ENCODE data around the gene LARGE2. TPM values are rescaled to one million over a fixed set of nuclear protein-coding genes. Genes with fewer than 3 reads are reported as not detected.
"Not testable (repeated sequence)": the region's sequence is repeated elsewhere in the genome, so short reads cannot be mapped to it uniquely, and the experiment has no call there.

The LARGE2 gene
- polyA plus RNA-seq, 3 donors from 2014 or later: 0.96 TPM; not detected in 2

DNA sequence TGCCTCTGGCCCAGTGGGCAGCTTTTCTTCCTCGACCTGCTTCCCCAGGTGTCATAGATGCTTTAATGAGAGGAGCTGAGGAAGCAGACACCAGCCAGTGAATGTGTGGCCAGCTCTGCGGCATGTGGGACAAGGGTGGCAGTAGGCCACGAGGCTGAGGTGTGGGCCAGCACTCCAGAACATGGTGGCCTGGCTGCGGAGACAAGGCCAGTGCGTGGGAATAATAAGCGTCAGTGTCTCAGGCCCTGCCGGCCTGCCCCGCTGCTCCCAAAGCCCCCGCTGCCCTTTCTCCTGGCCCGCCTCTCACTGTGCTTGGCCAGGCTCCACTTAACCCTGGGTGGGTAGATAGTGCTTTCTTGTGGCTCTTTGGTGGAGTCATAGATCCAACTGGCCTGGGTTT is 34.9 kb upstream of the LARGE2 start:
- no peak for DNase-seq
- Mint-ChIP-seq H3K9me3 (no peaks in the 10 kb centered on the region), H3K27ac (no peak overlapping the region), H3K27me3 (ENCODE audit: low read depth in 3 of 3) (peaks cover 0 to 12% (median 9%) of the 10 kb centered on the region in 3 donors), H3K36me3 (peaks cover 0 to 5% (median 3%) of the 10 kb centered on the region in 3 donors), H3K4me1 (peaks cover 9 to 13% of the 10 kb centered on the region in 2 donors), H3K4me3 (peak overlapping the region in 2 of 5 donors; percentile 15 to 27)

DNA sequence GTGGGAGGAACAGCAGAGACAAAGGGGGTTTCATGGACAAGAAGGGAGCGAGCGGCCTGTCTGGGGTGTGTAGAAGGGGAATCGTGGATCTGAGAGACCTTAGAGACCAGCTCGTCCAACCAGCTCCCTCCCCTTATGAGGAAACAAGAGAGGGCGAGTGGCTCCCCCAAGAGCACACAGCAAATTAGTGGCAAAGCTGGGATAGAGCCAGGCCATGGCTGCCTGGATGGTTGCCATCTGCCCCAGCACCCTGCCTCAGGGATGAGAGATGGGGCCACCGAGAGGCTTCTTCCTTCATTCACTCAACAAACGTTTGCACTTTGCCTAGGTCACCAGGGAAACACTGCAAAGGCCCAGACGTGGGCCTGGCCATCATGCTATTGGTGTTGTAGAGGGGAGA is 32.9 kb upstream of the LARGE2 start:
- Mint-ChIP-seq H3K27ac (no peak overlapping the region), H3K27me3 (ENCODE audit: low read depth in 3 of 3) (peaks cover 0 to 9% (median 8%) of the 10 kb centered on the region in 3 donors), H3K9me3 (peaks cover 0 to 2% (median 0%) of the 10 kb centered on the region in 6 donors), H3K4me3 (no peak overlapping the region), H3K36me3 (peaks cover 0 to 5% (median 0%) of the 10 kb centered on the region in 3 donors), H3K4me1 (peaks cover 7 to 9% of the 10 kb centered on the region in 2 donors)
- DNase-seq: no peak

DNA sequence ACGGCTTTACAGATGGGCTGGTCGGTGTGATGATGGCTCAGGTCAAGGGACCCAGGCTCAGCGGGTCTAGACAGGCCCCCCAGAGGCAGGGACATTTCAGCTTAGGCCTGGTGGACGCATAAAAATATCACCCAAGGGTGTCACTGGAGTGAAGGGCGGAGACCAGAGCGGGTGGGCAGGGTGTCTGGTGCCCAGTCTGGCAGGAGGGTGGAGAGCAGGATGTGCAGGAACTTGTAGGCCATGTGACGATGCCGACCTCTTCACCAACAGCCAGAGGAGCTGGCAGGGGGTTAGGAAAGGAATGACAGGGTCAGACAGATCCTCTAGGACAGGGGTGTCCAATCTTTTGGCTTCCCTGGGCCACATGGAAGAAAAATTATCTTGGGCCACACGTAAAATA is 32.5 kb upstream of the LARGE2 start:
- Mint-ChIP-seq H3K27me3 (ENCODE audit: low read depth in 3 of 3) (peaks cover 2 to 9% (median 7%) of the 10 kb centered on the region in 3 donors), H3K4me1 (peaks cover 4 to 5% of the 10 kb centered on the region in 2 donors), H3K9me3 (peaks cover 0 to 2% (median 0%) of the 10 kb centered on the region in 6 donors), H3K27ac (no peak overlapping the region), H3K36me3 (peaks cover 0 to 5% (median 0%) of the 10 kb centered on the region in 3 donors), H3K4me3 (no peak overlapping the region)
- no peak for DNase-seq

DNA sequence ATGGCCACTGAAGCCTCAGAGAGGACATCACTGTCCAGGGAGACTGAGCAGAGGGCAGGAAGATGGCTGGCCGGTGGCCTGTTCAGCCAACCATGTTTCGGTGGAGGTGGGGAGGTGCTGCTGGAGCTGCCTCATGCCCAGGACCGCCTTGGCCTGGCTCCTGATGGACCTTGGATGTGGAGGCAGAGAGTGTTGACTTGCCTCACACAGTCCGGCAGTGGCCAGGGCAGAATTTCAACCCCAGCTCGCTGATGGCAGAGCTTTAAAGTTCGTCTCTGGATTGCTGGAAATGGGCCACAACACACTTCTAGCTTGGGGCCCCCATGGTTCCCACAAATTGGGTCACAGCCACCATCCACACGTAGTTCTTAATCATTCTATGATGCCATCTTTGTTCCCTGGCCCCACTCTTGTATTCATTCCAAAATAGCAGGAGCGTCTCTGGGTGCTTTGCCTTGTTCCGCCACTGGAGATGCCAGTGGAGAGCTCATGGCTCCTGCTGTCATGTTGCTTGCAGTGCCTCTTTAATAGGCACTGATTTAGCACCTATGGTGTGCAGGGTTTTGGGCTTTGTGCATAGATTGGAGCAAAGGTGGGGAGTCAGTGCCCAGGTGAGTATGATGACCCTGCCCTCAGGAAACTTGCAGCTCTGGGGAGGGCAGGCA is 31.4 kb upstream of the LARGE2 start:
- H3K27me3 Mint-ChIP-seq (ENCODE audit: low read depth in 3 of 3): peaks cover 5 to 6% (median 6%) of the 10 kb centered on the region in 3 donors
- peaks cover 0 to 5% (median 0%) of the 10 kb centered on the region in 3 donors for H3K36me3 Mint-ChIP-seq
- no peaks in the 10 kb centered on the region for H3K4me1 Mint-ChIP-seq
- no peak overlapping the region for H3K27ac Mint-ChIP-seq
- no peak for DNase-seq
- H3K4me3 Mint-ChIP-seq: no peak overlapping the region
- peaks cover 0 to 2% (median 0%) of the 10 kb centered on the region in 6 donors for H3K9me3 Mint-ChIP-seq

DNA sequence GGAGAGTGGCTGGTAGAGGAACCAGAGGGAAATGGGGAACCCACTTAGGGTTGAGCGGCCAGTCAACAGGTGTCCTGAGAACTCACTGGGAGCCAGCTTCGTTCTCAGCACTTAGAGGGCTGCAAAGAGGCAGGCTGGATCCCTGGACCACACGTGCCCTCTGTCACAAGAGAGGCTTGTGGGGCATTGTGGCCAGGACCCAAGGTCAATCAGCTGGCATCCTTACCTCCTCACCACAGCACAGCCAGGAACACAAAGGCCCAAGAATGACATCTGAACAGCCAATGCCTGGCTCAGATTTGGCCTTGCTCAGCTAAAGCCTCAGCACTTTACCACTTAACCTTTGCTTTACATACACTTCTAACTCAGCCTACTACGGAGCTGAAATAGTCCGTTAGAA is 29.6 kb upstream of the LARGE2 start:
- H3K4me3 Mint-ChIP-seq: no peak overlapping the region
- peaks cover 0 to 2% (median 0%) of the 10 kb centered on the region in 6 donors for H3K9me3 Mint-ChIP-seq
- H3K4me1 Mint-ChIP-seq: no peaks in the 10 kb centered on the region
- H3K36me3 Mint-ChIP-seq: peaks cover 0 to 5% (median 0%) of the 10 kb centered on the region in 3 donors
- no peak overlapping the region for H3K27ac Mint-ChIP-seq
- peaks cover 5 to 8% (median 8%) of the 10 kb centered on the region in 3 donors for H3K27me3 Mint-ChIP-seq (ENCODE audit: low read depth in 3 of 3)
- no peak for DNase-seq

DNA sequence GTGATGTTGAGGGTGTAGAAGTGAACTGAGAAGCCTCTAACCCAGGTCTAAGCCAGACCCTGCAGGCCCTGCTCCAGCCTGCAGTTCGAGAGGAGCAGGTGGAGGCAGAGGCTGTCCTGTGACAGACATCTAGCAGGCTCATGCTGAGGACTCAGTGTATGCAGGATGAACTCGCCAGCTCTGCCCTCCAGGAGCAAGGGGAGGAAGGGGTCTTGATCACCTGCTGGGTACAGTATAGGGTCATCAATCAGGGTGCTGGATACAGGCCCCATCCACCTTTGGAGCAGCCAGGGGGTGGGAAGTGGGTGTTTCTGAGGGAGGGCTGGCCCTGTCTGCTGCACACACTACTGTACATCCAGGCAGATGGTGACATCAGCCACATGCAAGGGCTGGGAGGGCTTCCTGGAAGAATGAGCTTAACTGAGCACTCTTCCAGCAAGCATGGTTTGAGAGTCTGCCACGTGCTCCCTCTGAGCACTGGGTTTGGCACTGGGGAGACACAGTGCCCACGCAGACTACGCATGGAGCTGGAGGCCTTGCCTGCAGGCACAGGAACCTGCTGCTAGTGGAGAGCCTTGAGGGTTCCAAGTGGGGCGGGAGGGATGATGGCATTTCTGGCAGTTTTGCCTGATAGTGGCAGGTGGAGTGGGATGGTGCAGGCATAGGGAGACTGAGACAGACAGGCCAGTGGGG is 27.8 kb upstream of the LARGE2 start:
- DNase-seq: no peak
- Mint-ChIP-seq H3K27ac (no peak overlapping the region), H3K27me3 (ENCODE audit: low read depth in 3 of 3) (peaks cover 5 to 12% (median 6%) of the 10 kb centered on the region in 3 donors)

DNA sequence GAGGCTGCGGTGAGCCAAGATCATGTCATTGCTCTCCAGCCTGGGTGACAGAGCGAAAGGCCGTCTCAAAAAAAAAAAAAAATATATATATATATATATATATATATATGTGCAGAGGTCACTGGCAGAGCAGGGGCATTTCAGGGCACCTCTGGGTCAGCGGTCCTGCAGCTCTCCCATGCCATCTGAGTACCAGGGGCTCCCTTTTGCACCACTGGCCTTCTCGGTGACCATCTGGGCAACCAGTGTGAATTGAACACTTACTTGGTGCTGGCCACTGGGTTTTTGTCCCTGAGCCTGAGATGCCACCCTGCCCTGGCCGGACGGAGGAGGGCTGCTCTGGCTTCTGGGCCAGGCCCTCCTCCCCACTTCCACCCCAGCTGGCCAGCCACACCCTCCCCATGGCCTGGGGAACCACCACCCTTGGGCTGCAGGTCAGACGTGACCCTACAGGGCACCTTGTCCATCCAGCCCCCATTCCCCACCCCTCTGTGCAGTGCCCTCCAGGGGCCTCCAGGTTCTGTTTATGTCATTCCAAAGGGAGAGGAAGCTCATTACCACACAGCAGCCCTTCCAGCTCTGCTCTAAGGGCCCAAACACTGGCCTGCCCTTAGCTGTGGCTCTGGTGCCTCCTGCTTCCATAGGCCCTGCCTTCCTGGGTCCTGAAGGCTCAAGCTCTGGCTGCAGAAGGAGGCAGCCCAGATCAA is 26.8 kb upstream of the LARGE2 start:
- DNase-seq: no peak
- Mint-ChIP-seq H3K4me1 (peaks cover 0 to 4% of the 10 kb centered on the region in 2 donors), H3K27me3 (ENCODE audit: low read depth in 3 of 3) (peaks cover 5 to 15% (median 7%) of the 10 kb centered on the region in 3 donors), H3K9me3 (peaks cover 0 to 2% (median 0%) of the 10 kb centered on the region in 6 donors), H3K4me3 (no peak overlapping the region), H3K36me3 (peaks cover 0 to 5% (median 0%) of the 10 kb centered on the region in 3 donors), H3K27ac (no peak overlapping the region)

More for the DNA sequence above, 27.8 kb upstream of the LARGE2 start:
- no peak overlapping the region for H3K4me3 Mint-ChIP-seq
- H3K9me3 Mint-ChIP-seq: peaks cover 0 to 2% (median 0%) of the 10 kb centered on the region in 6 donors
- peaks cover 0 to 2% of the 10 kb centered on the region in 2 donors for H3K4me1 Mint-ChIP-seq
- H3K36me3 Mint-ChIP-seq: peaks cover 0 to 5% (median 0%) of the 10 kb centered on the region in 3 donors

DNA sequence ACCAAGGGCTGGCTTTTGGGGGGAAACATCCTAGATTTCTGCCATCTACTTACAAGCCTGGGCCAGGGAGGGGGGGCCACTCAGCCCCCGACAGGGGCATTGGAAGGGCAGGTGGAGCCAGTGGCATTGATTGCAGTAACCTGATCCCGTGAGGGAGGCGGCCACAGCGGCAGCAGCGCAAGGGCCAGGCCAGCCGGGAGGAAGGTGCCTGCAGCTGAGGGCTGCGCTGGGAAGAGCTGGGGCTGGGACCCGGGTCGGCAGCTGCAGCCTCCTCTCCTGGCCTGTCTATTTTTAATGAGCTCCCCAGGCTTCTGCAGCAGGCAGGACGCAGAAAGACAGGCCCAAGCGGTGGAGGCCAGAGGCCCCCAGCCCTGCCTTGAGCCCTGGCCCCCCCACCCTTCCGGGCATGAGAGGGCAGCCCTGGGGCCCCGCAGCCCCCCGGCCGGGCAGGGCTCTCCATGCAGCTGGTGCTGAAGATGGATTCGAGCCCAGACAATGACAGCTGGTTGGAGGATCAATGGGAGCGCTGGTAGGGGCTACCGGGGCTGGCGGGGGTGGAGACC is 26.0 kb upstream of the LARGE2 start:
- Mint-ChIP-seq H3K9me3 (peaks cover 0 to 2% (median 0%) of the 10 kb centered on the region in 6 donors), H3K4me3 (no peak overlapping the region), H3K27ac (no peak overlapping the region), H3K4me1 (peaks cover 0 to 4% of the 10 kb centered on the region in 2 donors), H3K27me3 (ENCODE audit: low read depth in 3 of 3) (peaks cover 5 to 16% (median 12%) of the 10 kb centered on the region in 3 donors), H3K36me3 (peaks cover 0 to under 1% (median 0%) of the 10 kb centered on the region in 3 donors)
- DNase-seq: no peak

DNA sequence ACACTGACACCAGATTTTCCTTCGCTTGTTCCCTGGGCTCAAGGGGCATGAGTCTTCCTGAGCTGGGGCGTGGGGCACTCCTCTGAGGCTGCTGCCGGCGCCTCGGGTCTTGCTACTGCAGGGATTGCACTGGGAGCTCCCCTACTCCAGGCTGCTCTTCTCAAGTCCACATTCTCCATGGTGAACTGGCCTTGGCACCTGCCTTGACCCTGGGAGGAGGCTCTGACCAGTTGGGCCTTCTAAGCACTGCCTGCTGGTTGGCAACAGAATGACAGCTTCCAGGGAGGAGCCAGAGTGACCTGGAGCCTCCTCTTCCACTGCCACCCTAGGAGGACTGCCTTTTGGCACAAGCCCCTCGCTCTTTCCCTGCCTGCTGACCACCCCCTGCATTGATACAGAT is 24.9 kb upstream of the LARGE2 start:
- H3K4me3 Mint-ChIP-seq: no peak overlapping the region

DNA sequence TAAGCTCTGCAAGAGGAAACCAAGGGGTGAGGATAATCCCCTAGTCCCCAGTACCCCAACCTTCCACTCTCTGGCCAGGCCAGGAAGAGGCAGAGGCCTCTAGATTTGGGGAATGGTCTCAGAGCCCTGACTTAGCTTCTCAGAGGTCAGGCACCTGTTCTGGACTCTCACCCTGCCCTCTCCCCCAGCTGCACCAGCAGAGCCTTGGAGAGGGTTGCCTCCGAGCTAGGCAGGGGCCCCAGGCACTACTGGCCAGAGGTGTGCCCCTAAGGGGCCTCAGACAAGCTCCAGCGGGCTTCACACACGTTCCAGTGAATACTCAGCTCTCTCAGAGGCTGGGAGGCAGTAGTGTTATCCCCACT is 23.4 kb upstream of the LARGE2 start:
- DNase-seq: no peak
- Mint-ChIP-seq H3K9me3 (no peaks in the 10 kb centered on the region), H3K4me3 (peak overlapping the region; percentile 64 to 76 (median 67)), H3K36me3 (no peaks in the 10 kb centered on the region), H3K27ac (peak overlapping the region in 1 of 6 donors; percentile 56), H3K4me1 (peaks cover 0 to 4% of the 10 kb centered on the region in 2 donors), H3K27me3 (ENCODE audit: low read depth in 3 of 3) (peaks cover 8 to 17% (median 17%) of the 10 kb centered on the region in 3 donors)

More for the DNA sequence above, 24.9 kb upstream of the LARGE2 start:
- Mint-ChIP-seq H3K9me3 (peaks cover 0 to 2% (median 0%) of the 10 kb centered on the region in 6 donors), H3K36me3 (no peaks in the 10 kb centered on the region), H3K27ac (no peak overlapping the region), H3K27me3 (ENCODE audit: low read depth in 3 of 3) (peaks cover 5 to 17% (median 15%) of the 10 kb centered on the region in 3 donors), H3K4me1 (peaks cover 0 to 4% of the 10 kb centered on the region in 2 donors)
- no peak for DNase-seq

DNA sequence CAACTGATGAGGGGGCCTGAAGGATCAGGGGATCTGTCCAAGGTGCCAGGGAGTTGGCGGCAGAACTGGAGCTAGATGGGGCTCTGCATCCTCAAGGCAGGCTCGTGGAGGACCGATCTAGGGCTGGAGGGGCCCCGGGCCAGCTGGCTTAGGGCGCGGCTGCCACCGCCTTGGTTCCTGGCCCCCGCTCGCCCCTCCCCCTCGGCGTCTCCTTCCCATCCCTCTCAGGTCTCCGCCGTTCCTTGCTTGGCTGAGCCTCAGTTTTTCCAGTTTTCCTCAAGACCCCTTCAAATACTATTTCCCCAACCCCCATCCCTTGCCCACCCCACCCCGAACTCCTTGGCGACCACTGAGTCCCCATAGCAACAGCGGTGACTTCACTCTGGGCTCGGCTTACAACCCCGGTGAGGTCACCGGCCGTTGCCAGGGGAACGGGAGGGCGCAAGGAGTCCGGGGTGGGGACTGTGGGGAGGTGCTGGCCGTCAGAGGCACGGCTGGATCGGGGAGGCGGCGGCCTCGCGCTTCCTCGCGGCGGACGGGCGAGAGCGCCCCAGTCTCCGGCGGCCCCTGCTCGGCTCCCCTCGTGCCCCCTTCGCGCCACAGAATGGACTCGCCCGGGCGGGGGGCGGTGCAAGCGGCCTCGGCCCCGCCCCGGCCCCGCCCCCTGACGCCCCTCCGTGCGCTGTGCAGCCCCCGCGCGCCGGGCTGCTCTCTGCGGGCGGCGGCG is 22.8 kb upstream of the LARGE2 start:
- peak overlapping the region in 2 of 6 donors; percentile 50 to 56 for H3K27ac Mint-ChIP-seq
- H3K27me3 Mint-ChIP-seq (ENCODE audit: low read depth in 3 of 3): peaks cover 8 to 17% (median 17%) of the 10 kb centered on the region in 3 donors
- peak; percentile 76 to 78 (median 76) for DNase-seq
- no peaks in the 10 kb centered on the region for H3K9me3 Mint-ChIP-seq
- peaks cover 0 to 5% of the 10 kb centered on the region in 2 donors for H3K4me1 Mint-ChIP-seq
- peak overlapping the region; percentile 64 to 76 (median 67) for H3K4me3 Mint-ChIP-seq
- no peaks in the 10 kb centered on the region for H3K36me3 Mint-ChIP-seq

DNA sequence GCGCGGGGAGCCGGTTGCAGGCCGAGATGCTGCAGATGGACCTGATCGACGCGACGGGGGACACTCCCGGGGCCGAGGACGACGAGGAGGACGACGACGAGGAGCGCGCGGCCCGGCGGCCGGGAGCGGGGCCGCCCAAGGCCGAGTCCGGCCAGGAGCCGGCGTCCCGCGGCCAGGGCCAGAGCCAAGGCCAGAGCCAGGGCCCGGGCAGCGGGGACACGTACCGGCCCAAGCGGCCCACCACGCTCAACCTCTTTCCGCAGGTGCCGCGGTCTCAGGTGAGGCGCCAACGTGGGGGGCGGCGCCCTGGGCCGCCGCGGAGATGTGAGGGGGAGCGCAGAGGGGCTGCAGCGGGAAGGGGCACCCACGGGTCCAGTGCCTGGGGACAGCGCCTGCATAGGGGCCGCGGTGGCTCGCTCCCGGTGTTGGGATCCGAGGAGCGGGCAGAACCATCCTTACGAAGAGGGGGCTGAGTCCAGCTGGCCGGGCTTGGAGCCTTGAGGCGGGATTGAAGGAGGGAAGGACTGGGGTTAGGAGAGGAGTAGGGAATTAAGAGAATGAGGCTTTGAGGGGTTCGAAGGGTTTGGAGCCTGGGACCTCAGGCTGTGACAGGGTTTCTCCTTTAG is 22.2 kb upstream of the LARGE2 start:
- not testable (repeated sequence) for H3K9me3 Mint-ChIP-seq, H3K4me1 Mint-ChIP-seq, DNase-seq, H3K36me3 Mint-ChIP-seq
- H3K4me3 Mint-ChIP-seq: peak overlapping the region; percentile 48 to 75 (median 72)
- peak overlapping the region in 3 of 6 donors; percentile 32 to 61 (median 35) for H3K27ac Mint-ChIP-seq
- peaks cover 6 to 13% (median 12%) of the 10 kb centered on the region in 3 donors for H3K27me3 Mint-ChIP-seq (ENCODE audit: low read depth in 3 of 3)
